Activated T-helper 1 cell treated with anti-CD3 and anti-CD28 coated beads, Interleukin-2, amount 50 U/mL, for 16 hours (primary cell): ENCODE measurements around the gene CCDC122.
A peak's percentile ranks its signal among the peaks of the same experiment; 100 is the strongest.

Source experiments
- DNase-seq, 2 donors: peaks; one replicate each; pipeline ENCODE4 v3.0.0-alpha.2; 2020; ENCODE audit warnings: low read depth in 1 of 2, low spot score in 1 of 2

Gene CCDC122

DNA sequence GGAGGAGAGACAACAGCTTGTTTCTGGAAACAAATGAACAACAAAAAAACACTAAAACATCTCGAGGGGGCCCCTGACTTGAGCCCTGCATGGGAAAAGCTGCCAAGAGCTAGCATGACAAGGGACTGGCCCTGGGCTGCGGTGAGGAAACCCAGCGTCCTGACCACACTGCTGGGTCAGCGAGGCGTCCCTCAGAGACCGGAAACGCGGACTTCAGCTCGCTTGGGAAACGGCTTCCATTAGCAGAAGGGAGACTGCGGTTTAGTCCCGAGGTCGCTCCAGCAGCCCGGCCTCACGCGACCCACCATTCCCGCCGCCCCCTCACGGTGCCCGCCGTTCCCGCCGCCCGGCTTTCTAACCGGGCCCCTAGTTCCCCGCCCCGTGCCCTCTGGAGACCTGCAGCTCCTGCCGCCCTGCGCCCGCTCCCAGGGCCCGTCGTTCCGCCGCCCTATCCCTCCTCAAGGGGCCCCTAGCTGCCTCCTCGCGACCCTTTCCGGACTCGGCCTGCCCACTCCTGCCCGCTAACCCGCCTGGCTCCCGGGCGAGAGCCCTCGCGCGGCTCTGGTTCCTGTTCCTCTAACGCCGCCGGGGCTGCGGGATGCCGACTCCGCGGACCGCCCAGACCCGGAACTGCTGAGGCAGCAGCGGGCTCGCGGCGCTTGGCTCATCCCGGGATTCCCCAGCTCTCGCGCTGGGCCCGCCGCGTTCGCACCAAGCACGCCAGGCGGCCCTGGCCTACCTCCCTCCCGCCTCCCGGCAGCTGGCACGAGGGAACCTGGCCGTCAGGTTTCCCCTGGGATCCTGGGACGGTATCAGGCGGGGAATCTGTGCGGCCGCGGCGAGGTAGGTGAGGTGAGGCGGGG lies at the start of gene CCDC122:
Gene CCDC122, minus strand, starts transcription at position 849 of the 863 bp plus-strand sequence. CDS start 10,364 bp downstream, outside the sequence.
- peak; percentile 39 to 67 for DNase-seq

DNA sequence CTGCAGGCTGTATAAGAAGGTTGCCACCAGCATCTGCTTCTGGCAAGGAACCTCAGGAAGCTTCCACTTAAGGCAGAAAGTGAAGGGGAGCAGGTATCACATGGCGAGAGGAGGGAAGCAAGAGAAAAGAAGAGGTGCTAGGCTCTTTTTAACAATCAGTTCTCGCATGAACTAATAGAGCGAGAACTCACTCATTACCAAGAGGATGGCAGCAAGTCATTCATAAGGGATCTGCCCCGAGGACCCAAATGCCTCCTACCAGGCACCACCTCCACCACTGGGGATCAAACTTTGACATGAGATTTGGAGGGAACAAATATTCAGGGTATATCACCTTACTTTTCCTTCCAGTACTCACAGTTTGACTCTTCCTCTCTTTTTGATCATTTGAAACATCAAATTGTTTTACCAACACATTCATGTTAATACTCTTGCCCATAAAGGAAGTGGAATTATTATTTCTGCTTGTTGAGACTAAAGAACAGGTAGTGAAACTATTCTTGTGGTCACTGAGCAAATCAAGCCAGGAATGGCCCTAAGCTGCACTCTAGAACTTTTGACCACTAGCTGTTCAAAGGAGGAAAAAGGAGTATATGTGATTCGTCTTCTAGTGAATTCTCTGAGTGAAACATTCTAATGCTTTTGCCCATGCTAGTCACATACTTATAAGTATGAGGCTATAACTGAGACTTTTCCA lies 45.2 kb upstream of the CCDC122 start:
- no peak for DNase-seq

DNA sequence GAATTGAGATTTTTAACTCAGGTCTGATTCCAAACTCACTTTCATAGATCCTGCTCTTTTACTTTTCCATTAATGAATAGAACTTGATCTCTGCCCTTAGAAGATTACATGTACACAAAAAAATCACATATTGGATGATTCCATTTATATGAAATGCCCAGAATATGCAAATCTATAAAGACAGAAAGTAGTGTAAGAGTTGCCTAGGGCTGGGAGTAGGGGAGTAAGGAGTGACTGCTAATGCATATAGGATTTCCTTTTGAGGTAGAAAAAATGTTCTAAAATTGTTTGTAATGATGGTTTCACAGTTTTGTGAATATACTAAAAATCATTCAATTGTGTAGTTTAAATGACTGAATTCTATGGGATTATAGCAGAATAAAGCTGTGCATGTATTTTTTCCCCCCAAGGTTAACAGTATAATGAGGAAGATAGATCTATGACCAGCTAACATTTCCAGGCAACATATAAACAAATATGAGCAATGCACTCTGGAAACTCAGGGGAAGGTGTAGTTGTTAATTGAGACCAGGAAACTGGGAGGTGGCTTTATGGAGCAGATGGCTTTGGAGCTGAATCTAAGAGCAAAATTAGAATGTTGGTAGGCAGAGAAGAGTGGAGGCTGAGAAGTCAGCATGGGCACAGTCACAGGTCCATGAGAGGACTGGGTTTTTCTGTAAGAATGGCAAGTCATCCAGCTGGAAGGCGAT lies 41.6 kb upstream of the CCDC122 start:
- no peak for DNase-seq

DNA sequence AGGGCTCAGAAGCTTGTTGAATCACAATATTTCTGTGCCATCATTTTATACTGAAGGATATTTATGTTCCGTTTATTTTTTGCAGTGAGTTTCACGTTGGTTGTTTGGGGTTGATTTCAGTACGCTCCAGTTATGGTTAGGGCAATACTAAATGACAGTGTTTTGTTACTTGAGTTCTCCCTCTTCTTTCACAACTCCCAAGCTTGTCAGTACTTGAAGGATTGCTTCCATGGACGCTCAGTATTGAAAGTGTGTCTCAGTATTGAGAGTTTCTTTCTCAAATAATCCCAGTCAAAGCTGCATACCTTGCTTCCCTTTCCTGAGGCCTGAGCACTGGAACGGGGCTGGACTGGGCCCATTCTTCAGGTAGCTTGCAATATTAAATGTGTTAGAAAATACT lies 39.1 kb upstream of the CCDC122 start:
- DNase-seq = no peak

DNA sequence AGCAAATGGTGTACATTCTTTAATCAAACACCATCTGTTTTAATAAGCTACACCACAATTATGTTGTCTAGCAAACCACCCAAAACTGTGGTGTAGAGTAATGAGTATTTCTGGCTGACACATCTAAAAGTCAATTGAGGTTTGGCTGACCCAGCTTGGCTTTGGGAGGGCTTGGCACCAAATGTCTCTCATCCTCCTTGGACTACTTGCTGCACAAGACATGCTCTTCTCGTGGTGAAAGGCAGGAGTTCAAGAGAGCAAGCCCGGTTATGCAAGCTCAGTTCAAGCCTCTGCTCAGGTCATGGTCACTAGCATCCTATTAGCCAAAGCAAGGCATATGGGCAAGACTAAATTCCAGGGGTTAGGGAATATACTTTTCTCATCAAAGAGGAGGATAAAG lies 37.3 kb upstream of the CCDC122 start:
- no peak for DNase-seq

DNA sequence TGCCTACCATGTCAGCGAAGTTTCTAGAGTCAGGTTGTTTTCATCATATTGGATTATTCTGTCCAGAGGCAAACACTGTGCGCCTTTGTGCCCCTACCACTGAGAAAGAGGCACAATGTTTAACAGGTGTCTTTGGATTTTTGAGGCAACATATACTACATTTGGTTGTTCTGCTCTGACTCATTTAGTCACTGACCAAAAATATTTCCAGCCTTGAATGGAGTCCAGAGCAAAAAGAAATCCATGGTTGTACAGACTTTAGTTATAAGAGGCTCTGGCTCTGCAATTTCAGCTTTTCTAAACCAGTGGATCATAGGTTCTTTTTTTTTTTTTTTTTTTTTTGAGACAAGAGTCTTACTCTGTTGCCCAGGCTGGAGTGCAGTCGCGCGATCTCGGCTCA lies 35.9 kb upstream of the CCDC122 start:
- DNase-seq = no peak

DNA sequence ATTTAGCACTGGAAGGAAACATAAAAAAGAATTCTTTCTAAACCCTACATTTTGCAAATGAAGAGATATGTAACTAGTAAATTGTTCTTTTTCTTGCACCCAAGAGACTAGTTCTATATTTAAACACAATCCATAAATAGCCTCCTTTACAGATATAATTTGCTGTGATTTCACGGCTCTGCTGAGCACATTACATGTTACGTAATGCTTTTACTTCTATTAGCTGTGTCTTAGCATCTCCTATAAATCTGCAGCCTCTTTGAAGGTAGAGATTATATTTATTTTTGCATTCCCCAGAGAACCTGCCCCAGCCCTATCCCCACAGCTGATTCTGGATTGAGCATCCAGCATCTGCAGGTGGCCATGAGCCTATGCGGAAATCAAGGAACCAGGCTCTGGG lies 32.3 kb upstream of the CCDC122 start:
- DNase-seq = no peak

DNA sequence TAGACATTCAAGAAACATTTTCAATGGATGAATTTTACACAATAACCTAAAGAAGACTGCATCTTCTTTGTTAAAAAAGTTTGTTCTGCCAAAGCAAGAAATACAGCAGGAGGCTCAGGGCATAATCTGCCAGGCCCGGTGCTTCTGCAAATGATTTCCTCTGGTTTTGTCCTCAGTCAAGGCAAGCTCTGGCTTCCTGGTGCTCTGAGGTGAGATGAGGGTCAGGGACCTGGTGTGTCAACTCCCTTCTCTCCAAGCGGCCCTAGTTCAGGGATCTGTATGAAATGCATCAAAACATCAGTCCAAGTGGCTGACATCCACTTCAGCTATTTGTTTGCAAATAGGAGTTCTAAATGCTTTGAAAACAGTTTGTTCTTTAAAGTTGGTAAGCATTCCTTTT lies 31.7 kb upstream of the CCDC122 start:
- DNase-seq = no peak

DNA sequence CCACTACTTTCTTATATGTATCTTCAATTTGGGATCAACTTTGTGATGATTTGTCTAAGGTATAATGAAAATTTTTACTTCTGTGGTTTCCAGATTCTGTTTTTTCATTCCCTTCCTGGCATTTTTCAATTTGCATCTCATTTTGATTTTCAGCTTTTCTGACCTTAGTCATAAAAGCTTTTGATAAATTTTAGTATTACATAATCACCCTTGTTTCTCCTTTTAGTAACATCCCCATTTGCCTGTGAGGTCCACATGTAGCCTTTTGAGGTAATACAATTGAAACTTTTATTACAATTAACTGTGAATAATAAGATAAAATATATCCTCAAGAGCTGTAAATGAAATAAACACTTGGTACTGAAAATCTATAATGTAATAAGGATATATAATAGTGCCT lies 31.3 kb upstream of the CCDC122 start:
- DNase-seq = no peak

DNA sequence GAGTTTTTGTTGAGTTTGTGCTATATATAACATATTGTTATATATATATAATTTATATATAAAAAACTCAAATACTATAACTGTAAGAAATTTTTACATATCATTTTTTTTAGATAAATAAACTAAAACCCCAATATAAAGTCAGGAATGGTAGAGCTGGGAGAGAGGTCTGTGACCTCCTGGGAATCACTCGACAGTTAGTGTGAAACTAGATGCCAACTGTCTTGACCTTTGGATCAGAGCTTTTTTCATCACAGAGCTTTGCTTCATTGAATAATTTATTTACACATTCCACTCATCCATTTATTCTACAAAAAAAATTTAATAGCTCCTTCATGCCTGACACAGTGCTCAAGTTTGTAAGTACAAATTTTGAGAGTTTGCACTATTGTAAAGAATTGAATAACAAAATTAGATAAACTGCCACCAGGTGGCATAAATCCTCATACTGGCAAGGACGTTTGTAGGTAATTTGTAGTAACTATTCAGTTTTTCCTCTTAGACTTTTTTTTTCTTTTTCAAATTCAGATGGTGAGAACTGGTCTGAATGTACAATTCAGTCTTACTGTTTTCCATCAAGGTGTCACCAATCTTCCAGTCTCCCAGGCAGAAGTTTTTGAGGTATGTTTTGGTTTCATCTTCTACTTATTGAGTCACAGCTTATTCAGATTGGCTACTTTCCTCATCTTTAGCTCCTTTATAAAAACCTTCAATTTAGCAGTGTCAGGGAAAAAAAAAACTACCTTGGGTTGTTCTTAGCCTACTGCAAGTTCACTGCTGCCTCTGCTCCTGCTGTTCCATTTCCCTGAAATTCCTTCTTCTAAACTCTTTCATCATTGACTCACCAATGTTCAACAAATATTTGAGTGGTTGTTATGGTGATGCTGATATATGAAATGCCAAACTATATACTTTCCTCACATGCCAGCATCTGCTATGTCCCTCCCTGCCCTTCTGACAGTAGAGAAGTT lies 28.9 kb upstream of the CCDC122 start:
- DNase-seq = no peak

DNA sequence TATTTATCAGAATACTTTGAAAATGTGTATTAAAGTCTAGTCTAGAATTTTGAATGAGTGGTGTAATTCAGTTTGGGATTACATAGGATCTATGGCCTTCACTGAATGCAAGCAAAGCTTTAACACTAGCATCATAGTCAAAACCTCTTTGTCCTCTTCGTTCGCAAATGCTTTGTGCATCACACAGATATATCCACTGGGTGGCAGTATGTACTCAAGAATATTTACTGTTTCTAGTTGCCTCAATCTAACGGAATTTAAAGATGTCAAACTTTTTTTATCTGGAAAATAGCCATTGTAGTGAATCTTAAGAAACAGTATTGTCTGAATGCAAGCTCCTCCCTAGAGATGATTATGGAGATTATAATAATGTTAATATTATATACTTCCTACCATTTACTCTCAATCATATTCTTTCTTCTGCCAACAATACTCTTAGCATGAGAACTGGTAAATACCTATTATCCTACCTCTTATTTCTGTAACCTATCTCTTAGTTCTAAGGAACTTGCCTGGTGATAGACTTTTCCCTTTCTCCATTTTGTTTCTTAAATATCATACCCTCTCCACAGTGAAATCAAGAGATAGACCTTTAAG lies 26.0 kb upstream of the CCDC122 start:
- no peak for DNase-seq

DNA sequence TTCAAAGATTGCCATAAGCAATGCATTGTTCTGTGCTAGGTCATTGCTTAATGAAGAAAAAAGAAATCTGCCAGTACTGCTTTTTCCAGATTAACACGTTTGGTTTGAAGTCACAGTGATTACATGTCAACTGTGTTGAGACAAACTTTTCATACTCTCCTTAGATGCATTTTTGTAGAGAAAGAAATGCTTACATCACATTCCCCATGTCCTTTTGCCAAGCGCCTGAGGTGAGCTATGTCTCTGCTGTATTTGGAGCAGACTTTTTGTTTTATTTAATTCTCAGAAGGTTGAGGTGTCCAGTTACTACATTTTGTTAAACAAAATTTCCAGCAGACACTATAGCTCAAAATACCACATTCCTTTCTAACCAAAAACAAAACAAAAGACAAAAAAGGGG lies 16.4 kb upstream of the CCDC122 start:
- no peak for DNase-seq

DNA sequence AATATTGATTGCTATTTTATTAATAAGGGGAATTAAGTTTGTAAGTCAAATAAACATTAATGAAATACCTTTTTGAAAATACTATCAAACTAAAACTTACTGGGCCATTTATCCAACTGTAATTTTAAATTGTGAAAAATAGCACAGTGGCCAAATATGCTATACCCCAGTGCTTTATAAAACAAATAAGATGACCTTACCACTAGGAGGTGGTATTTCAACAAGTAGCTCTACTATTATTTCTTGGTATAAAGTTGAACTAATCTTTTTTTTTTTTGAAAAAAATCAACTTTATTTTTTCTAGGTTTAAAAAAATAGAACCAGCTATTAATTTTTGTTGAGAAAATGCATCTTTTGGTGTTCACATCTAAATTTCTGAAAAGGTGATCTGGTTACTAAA lies 14.9 kb upstream of the CCDC122 start:
- DNase-seq = no peak

DNA sequence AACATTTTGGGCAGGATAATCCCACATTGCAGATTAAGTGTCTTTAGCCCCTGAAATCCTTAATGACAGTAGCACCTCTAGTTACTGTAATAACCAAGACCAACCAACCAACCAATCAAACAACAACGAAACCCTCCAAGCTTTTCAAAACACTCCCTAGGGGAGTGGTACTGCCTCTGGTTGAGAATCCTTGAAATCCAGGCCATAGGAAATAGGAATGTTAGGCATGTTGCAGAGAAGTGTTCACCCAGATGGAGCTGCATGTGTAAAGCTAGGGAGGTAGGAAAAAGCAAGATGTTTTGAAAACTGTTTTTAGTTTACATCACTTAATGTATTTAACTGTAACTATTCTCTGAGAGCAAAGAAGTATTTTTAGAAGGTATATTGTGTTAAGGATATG lies 4.7 kb upstream of the CCDC122 start:
- DNase-seq = no peak

DNA sequence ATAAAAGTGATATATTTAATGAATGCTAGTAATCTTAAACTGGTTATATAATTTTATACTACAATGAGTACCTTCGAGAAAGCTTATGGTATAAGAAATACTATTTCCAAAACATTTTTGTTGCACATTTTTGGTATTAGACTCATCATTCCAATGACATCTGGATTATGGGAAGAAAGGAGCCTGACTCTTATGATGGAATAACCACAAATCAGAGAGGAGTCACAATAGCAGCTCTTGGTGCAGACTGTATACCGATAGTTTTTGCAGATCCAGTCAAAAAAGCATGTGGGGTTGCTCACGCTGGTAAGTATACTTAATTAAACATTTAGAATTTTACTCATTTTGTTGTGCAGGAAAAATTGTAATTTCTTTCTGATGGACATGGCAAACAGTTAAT lies 4.1 kb upstream of the CCDC122 start:
- no peak for DNase-seq

DNA sequence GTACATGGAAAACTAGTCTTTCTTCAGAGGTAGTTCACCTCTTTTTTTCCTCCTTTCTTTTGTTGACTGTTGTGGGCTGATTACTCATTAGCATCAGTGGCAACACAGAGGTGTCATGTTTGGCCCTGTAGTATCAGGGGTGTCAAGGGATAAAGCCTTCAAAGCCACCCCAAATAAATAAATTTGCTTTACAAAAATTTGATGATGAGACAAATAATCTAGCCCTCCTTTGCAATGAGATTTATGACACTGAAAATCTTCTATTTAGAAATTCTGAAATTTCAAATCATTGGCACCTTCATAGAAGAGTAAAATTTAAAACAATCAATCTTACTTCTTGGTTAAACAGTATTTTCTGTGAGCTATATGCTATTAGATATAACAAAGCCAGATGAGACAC lies 2.0 kb upstream of the CCDC122 start:
- DNase-seq = no peak

DNA sequence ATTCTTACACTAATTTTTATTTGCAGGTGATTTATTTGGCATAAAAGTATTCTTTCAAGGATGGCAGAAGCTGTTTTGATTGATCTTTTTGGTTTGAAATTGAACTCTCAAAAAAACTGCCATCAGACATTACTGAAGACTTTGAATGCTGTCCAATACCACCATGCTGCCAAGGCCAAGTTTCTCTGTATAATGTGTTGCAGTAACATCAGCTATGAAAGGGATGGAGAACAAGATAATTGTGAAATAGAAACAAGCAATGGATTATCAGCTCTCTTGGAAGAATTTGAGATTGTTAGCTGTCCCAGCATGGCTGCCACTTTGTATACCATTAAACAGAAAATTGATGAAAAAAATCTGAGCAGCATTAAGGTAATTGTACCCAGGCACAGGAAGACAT lies 1.4 kb upstream of the CCDC122 start:
- DNase-seq = no peak

DNA sequence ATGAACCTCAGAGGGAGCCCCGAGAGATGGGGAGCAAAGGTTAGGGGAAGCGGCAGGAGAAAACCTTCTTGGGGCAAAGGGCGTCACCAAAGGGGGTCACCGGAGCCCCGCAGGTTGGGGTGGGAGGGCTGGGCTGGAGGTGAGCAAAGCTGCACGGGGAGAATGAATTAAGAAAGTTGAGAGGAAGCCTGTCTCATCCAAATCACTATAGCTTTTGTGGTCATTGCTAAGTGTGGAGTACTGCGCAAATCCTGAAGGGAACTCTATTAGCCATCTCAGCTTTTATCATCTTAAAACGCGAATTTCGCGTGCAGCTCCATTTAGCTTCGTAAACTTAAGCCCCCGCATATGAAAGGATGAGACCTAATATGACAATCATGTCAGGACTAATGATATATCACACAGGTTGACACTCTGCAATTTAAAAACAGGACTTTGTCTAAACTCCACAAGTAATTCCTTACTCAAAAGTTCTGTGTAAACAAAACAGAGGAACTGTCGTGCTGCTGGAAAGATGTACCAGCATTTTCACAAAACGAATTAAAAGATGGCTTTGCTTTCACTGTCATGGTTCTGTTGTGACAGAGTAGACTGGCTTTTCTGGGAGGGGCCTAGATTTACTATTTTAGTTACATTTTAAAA lies 795 bp upstream of the CCDC122 start:
- DNase-seq = no peak

DNA sequence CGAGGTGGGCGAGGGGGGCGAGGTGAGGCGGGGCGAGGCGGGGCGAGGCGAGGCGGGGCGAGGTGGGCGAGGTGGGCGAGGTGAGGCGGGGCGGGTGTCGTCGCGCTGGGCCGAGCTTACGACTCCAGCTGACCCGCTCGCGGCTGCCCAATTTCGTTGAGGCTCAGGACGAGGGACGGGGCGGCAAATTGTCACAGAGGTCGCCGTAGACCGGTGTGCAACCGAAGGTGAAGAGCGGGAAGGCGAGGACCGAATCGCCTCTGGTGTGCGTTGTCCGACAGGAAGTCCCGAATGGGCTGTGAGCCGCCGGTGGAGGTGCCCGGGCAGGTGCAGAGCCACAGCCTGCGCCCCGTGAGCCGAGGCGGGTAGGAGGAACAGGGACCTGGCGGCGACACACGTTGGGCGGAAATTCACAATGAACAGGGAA lies 228 bp upstream of the CCDC122 start, which contains the start of gene LACC1:
Gene LACC1, plus strand, starts transcription at position 150 of the 427 bp plus-strand sequence. CDS start 1,082 bp downstream, outside the sequence.
- DNase-seq = peak in 1 of 2 donors; percentile 9

DNA sequence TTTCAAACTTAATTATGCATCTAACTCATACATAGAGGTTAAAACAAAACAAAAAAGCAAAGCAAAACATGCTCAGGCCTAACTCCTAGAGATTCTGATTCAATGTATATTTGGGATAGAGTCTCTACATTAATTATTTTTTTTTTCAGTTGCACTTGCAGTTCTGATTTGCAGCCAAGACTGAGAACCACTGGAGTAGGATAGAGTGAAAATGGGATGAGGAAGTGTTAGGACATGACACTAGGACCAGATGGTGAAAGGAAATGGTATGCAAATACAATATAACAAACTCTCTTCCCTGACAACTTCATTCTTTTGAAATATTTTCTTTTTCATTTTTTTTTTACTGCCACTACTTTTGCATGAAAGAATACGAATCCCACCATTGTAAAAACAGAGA lies 1.8 kb downstream of the CCDC122 start:
- no peak for DNase-seq
